GM15510 (cell line): ENCODE data around the gene GJB6.

Experiments
- POLR2A ChIP-seq: IDR thresholded peaks from 3 replicates; pipeline ENCODE4 v1.6.1; 2011; ENCODE audit warnings: borderline replicate concordance; ENCODE audit not compliant: insufficient read length; ENCODE audit errors: extremely low read depth

GJB6 gene

GRCh38 chr13:20241593-20241992 lies 9.5 kb upstream of the GJB6 start:
- no peak for TF ChIP-seq POLR2A

- no peak for TF ChIP-seq POLR2A
Observed at GRCh38 chr13:20239748-20240147, 7.6 kb upstream of the GJB6 start.

- no peak for TF ChIP-seq POLR2A
Observed at GRCh38 chr13:20232556-20233277, 598 bp upstream of the GJB6 start.

- TF ChIP-seq POLR2A = no peak
Observed at GRCh38 chr13:20230913-20231838, 943 bp downstream of the GJB6 start.

GRCh38 chr13:20227730-20228129 lies 4.4 kb downstream of the GJB6 start:
- no peak for TF ChIP-seq POLR2A

DNA sequence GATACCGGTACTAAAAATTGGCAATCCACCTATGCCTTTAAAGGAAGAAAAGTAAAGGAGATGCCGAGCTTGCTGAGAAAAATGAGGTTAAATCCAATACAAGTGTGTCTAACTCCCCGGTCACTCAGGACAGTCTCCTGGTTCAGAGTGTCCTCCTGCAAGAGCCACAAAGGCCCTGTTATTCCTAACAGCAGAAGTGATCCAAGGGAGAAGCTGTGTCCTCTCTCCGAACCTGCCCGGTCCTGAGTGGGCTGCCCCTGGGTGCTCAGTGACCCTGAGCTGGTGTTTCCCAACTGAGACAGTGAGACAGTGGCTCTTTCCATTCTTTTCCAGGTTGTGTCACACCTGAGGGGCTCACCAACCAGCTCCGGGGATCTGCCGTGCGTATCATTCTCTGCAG lies 4.8 kb downstream of the GJB6 start:
- TF ChIP-seq POLR2A = no peak

DNA sequence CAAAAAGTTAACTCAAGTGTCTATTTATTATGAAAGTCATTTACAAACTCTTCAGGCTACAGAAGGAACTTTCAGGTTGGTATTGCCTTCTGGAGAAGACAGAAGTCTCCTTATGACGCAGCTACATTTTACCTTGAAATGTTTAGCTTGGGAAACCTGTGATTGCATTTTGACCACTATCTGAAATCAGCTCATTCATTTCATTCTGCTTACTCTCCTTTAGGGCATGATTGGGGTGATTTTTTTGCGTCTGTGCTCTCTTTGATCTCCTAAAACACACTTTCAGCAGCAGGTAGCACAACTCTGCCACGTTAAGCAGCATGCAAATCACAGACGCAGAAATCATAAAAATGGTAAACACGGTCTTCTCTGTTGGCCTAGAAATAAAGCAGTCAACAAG lies 9.6 kb downstream of the GJB6 start:
- TF ChIP-seq POLR2A = no peak

GRCh38 chr13:20221772-20222171 lies 10.3 kb downstream of the GJB6 start:
- no peak for TF ChIP-seq POLR2A

DNA sequence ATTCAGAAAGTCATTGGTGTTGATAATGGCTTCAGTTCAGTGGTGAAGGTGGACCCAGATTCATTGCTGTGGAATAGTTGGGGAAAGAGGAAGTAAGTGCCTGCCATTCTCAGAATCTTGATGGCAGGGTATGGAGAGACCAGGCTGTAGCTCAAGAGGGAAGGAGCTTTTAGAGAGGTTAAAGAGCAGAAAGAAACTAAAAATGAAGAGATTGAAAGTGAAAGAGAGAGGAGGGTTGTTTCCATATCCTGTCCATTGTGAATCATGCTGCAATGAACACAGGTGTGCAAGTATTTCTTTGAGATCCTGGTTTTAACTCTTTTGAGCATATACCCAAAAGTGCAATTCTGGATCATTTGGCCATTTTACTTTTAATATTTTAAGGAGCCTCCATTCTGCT lies 12.5 kb downstream of the GJB6 start:
- no peak for TF ChIP-seq POLR2A

- TF ChIP-seq POLR2A = no peak
Observed at GRCh38 chr13:20217168-20217567, 15.0 kb downstream of the GJB6 start.

DNA sequence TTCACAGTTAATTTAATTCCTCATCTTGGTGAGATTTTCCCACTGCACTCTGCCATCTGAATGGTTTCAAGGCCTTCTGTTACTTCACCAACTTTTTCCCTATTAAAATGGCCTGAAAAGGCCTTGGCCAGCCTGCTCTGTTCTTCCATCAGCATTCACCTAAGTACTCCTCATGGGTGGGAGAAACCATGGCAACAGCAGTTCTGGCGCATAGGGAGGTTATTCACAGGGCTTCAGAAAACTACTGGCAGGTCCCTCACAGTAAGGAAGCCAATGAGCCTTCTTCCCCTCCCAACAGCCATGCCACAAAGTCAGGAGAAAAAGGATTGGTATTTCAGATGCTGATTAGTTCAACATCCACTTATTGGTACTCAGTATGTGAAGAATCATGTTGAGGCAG lies 22.2 kb downstream of the GJB6 start:
- no peak for TF ChIP-seq POLR2A

DNA sequence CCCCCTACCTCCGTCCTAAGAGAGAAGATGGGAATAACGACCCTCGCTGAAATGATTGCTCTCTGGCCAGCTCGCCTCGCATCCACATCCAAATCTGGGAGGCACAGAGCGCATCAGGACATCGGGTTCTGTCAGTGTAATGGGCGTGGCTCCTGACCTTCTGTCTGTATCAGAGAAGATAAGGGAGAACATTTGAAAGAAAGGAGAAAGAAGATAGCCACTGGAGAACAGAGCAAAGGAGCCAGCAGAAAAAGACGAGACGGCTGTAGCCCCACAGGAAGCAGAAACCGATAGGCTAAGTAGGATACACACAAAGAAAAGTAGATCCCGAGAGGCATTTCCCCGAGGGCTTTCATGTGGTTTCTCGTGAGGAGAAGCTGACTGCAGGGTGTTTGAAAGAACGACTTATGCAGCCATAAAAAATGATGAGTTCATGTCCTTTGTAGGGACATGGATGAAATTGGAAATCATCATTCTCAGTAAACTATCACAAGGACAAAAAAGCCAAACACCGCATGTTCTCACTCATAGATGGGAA lies 25.4 kb downstream of the GJB6 start:
- no peak for TF ChIP-seq POLR2A

GRCh38 chr13:20206065-20206697 lies 25.9 kb downstream of the GJB6 start:
- TF ChIP-seq POLR2A = no peak

DNA sequence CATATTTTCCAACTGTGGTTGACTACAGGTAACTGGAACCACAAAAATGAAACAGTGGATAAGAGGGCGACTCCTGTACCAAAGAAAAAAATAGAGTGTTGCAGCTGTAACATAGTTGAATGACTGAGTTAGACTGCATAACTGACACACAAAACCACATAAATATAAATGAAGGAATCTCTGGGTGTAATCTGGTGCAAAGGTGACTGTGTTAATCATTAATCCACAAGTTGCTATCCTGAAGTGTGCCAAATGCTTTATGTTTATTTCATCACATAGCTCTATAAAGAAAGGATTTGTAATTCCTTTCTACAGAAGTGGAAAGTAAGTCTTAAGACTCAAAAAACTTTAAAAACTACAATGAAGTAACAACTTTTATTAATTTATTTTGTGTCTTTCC lies 33.3 kb downstream of the GJB6 start:
- no peak for TF ChIP-seq POLR2A

GRCh38 chr13:20197361-20197834 lies 34.7 kb downstream of the GJB6 start:
- TF ChIP-seq POLR2A = no peak
